Measurements from ENCODE around the gene SUSD3.

Gene SUSD3

DNA sequence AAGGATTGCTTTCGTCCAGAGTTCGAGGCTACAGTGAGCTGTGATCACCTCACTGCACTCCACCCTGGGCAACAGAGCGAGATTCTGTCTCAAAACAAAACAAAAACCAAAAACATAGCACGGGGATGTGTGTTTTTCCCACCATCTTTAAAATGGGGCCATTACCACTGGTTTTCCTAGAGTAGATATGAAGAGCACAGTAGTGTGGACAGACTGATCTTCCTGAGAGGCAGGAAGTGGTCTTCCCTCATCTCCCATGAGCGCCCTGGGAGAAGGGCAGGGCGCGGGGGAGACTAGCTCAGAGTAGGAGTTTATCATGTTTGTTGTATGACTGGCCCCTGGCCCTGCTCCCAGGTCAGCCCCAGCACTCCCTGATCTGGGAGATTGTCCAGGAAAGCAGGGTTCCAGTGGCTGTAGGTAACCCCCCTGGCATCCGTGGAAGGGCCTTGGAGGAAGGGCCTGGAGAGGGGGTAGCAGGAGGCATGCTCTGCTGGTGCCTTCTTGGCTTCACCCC, 2.3 kb downstream of the SUSD3 start:
- no peaks in the 10 kb centered on the region for H3K4me1 ChIP-seq (ENCODE audit: control insufficient read depth, insufficient read depth, low read length)
- 93 to 94% methylated on average over 8 of the region's 8 CpGs for WGBS, 2 experiments
- H3K27me3 ChIP-seq (ENCODE audit: control insufficient read depth, insufficient read depth, low read length, poor library complexity, severe bottlenecking) = peaks cover 17% of the 10 kb centered on the region
- H3K36me3 ChIP-seq (ENCODE audit: control insufficient read depth, insufficient read depth, low read length) = no peaks in the 10 kb centered on the region
- no peaks in the 10 kb centered on the region for H3K9me3 ChIP-seq (ENCODE audit: control insufficient read depth, low read length)
- H3K27ac ChIP-seq (ENCODE audit: insufficient read depth, low read depth, low read length, poor library complexity, severe bottlenecking) = no peak overlapping the region
- H3K4me3 ChIP-seq (ENCODE audit: insufficient read depth, low read depth, low read length) = no peak overlapping the region

DNA sequence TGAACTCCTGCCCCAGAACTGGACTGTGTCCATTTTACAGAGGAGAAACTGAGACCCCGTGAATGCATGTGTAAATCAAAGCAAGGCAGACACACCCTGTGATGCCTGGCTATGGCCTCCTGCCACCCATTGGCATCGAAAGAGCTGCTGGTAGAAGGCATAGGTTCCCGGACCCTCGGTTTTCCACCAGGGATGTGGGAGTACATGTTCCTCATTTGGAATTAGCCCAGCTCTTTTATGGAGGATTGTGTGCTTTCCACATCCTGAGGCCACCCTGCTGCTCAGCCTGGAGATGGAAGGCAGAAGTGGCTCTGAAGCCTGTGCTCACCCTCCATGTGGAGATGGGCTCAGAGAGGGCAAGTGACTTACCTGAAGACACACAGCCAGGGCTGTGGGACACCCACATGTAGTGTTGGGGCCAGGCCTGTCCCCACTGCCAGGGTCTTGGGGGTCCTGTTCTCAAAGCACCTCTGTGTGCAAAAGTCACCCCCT, 2.8 kb downstream of the SUSD3 start:
- Histone ChIP-seq H3K4me3 (ENCODE audit: insufficient read depth, low read depth, low read length) (no peak overlapping the region), H3K27ac (ENCODE audit: insufficient read depth, low read depth, low read length, poor library complexity, severe bottlenecking) (no peak overlapping the region), H3K9me3 (ENCODE audit: control insufficient read depth, low read length) (no peaks in the 10 kb centered on the region), H3K36me3 (ENCODE audit: control insufficient read depth, insufficient read depth, low read length) (no peaks in the 10 kb centered on the region), H3K4me1 (ENCODE audit: control insufficient read depth, insufficient read depth, low read length) (no peaks in the 10 kb centered on the region), H3K27me3 (ENCODE audit: control insufficient read depth, insufficient read depth, low read length, poor library complexity, severe bottlenecking) (peaks cover 17% of the 10 kb centered on the region)
- 95 to 98% methylated on average over 4 of the region's 4 CpGs for WGBS, 2 experiments

DNA sequence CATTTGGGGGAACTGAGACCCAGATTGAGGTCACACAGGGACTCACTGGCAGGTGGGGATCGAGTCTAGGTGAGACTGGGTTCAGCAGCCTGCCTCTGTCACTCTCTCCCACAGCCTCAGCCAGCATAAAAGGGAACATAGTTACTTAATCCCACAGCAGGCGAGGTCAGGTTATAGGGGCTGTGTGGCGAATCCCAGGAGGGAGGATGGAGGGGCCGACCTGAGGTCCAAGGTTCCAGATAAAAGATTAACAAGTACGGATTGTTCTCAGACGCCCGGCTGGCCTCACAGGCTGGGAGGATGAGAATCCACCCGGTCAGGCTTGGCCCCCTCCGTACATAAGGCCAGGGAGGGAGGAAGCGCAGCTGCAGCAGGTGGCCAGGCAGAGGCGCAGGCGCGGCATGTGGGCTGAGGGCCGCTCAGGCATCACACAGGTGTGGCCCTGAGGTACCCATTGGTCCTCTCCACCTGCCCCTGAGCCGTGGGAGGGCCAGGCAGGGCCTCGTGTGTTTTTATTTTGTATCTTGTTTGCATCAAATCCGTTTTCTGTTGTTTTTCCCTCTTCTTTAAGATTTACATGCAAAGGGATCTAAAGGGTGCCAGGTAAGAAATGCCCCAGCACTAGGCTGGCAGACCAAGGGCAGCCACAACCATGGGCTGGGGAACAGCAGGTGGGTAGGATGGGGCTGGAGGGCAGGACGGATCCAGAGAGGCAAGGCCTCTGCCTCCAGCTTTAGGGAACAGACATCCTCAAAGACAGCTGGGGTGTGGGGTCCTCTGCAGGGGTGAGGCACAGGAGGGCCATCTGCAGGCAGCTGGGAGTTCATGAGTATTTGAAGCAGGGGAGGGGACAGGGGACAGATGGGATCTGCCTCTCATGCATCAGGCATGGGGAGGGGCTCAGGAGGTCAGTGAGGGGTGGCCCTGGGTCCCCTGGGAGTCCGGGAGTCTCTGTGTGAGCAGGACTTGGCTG, 3.6 kb downstream of the SUSD3 start:
- Histone ChIP-seq H3K27me3 (ENCODE audit: control insufficient read depth, insufficient read depth, low read length, poor library complexity, severe bottlenecking) (peaks cover 17% of the 10 kb centered on the region), H3K27ac (ENCODE audit: insufficient read depth, low read depth, low read length, poor library complexity, severe bottlenecking) (no peak overlapping the region), H3K9me3 (ENCODE audit: control insufficient read depth, low read length) (no peaks in the 10 kb centered on the region), H3K4me3 (ENCODE audit: insufficient read depth, low read depth, low read length) (no peak overlapping the region), H3K36me3 (ENCODE audit: control insufficient read depth, insufficient read depth, low read length) (no peaks in the 10 kb centered on the region), H3K4me1 (ENCODE audit: control insufficient read depth, insufficient read depth, low read length) (no peaks in the 10 kb centered on the region)
- 70 to 76% methylated on average over 19 of the region's 19 CpGs for WGBS, 2 experiments

DNA sequence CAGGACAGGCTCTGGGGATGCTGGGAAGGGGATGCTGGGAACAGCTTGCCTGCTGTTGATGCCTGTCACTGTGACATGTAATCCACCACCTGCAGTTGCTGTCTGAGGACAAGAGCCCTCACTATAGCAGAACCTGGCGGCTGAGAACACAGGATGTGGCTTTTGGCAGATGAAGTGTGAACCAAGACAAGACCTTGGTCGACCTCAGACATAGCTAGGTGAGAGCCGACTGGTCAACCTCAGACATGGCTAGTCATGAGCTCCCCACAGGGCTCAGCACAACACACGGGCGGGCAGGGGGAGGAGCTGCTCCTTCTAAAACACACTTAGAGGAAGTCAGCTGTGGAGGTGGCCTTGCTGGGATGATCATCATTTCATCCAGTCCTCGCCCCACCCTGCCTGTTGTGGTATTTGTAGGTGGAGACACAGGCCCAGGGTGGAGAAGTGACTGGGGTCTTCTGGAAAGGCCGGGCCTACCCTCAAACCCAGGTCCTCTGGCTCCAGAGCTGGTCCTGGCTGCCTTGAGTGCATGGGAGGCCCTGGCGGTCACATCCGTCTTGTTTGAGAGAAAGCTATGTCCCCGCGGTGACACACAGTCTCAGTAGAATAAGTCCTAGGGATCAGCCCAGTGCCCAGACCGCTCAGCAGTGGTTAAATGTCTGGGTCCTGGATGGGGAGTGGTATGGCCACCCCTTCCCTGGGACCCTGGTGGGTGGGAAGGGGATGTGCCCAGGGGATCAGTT, 6.1 kb downstream of the SUSD3 start:
- H3K36me3 ChIP-seq (ENCODE audit: control insufficient read depth, insufficient read depth, low read length) = no peaks in the 10 kb centered on the region
- no peaks in the 10 kb centered on the region for H3K9me3 ChIP-seq (ENCODE audit: control insufficient read depth, low read length)
- H3K27me3 ChIP-seq (ENCODE audit: control insufficient read depth, insufficient read depth, low read length, poor library complexity, severe bottlenecking) = peaks cover 5% of the 10 kb centered on the region
- no peaks in the 10 kb centered on the region for H3K4me1 ChIP-seq (ENCODE audit: control insufficient read depth, insufficient read depth, low read length)
- no peak overlapping the region for H3K27ac ChIP-seq (ENCODE audit: insufficient read depth, low read depth, low read length, poor library complexity, severe bottlenecking)
- 89 to 90% methylated on average over 12 of the region's 12 CpGs for WGBS, 2 experiments
- no peak overlapping the region for H3K4me3 ChIP-seq (ENCODE audit: insufficient read depth, low read depth, low read length)

DNA sequence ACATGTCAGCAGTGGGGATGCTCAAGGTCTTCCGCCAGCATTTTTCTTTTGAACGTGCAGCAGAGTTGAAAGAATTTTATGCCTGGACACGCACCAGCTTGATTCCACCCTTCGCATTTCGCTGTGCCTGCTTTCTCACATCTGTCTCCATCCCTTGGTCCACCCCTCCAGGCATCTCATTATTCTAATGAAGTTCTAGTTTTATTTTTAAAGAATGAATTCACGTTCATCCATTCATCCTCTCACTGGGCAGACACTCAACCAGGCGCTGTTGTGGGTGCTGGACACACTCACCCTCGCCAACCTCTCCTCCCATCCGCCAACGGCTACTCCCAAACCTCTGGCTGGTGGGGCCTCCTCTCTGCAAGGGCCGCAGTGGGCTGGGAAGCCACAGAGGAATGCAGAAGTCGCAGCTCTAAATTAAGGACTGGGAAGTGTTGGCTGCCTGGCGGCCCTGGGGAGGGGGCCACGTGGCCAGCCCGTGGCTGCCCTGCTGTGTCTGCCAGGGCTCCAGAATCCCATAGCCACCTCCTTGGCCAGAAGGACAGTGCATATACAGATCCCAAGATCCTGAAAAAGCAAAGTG, 6.7 kb downstream of the SUSD3 start:
- Histone ChIP-seq H3K27ac (ENCODE audit: insufficient read depth, low read depth, low read length, poor library complexity, severe bottlenecking) (no peak overlapping the region), H3K4me1 (ENCODE audit: control insufficient read depth, insufficient read depth, low read length) (no peaks in the 10 kb centered on the region), H3K36me3 (ENCODE audit: control insufficient read depth, insufficient read depth, low read length) (no peaks in the 10 kb centered on the region), H3K9me3 (ENCODE audit: control insufficient read depth, low read length) (no peaks in the 10 kb centered on the region), H3K4me3 (ENCODE audit: insufficient read depth, low read depth, low read length) (no peak overlapping the region), H3K27me3 (ENCODE audit: control insufficient read depth, insufficient read depth, low read length, poor library complexity, severe bottlenecking) (no peaks in the 10 kb centered on the region)
- 85 to 86% methylated on average over 15 of the region's 15 CpGs for WGBS, 2 experiments

DNA sequence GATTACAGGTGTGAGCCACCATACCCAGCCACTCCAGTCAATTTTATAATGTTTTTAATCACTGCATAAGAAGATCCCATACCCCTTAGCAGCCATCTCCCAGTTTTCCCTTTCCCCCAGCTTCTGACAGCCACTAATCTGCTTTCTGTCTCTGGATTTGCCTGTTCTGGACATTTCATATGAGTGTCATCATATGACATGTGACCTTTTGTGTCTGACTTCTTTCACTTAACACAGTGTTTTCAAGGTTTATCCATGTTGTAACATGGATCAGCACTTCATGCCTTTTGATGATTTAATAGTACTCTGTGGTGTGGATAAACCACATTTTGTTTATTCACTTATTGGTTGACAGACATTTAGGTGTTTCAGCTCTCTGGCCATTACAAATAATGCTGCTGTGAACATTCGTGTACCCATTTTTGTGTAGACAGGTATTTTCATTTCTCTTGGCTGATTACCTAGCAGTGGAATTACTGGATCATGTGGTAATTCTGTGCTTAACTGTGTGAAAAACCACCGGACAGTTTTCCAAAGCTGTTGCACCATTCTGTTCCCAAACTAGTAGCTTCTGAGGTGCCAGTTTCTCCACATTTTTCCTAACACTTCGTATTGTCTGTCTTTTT, 8.6 kb downstream of the SUSD3 start:
- Histone ChIP-seq H3K27ac (ENCODE audit: insufficient read depth, low read depth, low read length, poor library complexity, severe bottlenecking) (no peak overlapping the region), H3K27me3 (ENCODE audit: control insufficient read depth, insufficient read depth, low read length, poor library complexity, severe bottlenecking) (no peaks in the 10 kb centered on the region), H3K36me3 (ENCODE audit: control insufficient read depth, insufficient read depth, low read length) (no peaks in the 10 kb centered on the region), H3K4me3 (ENCODE audit: insufficient read depth, low read depth, low read length) (no peak overlapping the region), H3K4me1 (ENCODE audit: control insufficient read depth, insufficient read depth, low read length) (no peaks in the 10 kb centered on the region), H3K9me3 (ENCODE audit: control insufficient read depth, low read length) (no peaks in the 10 kb centered on the region)
- 91 to 93% methylated on average over 3 of the region's 3 CpGs for WGBS, 2 experiments

DNA sequence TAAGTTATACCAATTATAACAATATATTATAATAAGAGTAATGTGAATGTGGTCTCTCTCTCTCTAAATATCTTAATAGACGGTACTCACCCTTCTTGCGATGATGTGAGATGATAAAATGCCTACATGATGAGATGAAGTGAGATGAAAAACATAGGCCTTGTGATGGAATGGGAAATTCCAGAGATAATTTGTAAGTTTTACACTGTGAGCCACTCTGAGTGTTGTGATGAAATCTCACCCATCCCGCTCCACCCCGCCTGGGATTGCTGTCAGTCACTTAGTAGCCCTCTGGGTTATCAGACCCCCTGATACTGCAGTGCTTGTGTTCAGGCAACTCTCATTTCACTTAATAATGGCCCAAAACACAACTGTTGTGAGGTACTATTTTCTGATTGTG, 10.5 kb downstream of the SUSD3 start:
- Histone ChIP-seq H3K36me3 (ENCODE audit: control insufficient read depth, insufficient read depth, low read length) (no peaks in the 10 kb centered on the region), H3K9me3 (ENCODE audit: control insufficient read depth, low read length) (no peaks in the 10 kb centered on the region), H3K27ac (ENCODE audit: insufficient read depth, low read depth, low read length, poor library complexity, severe bottlenecking) (no peak overlapping the region), H3K4me1 (ENCODE audit: control insufficient read depth, insufficient read depth, low read length) (no peaks in the 10 kb centered on the region), H3K4me3 (ENCODE audit: insufficient read depth, low read depth, low read length) (no peak overlapping the region), H3K27me3 (ENCODE audit: control insufficient read depth, insufficient read depth, low read length, poor library complexity, severe bottlenecking) (no peaks in the 10 kb centered on the region)
- WGBS, 2 experiments = 98 to 100% methylated on average over 4 of the region's 4 CpGs

DNA sequence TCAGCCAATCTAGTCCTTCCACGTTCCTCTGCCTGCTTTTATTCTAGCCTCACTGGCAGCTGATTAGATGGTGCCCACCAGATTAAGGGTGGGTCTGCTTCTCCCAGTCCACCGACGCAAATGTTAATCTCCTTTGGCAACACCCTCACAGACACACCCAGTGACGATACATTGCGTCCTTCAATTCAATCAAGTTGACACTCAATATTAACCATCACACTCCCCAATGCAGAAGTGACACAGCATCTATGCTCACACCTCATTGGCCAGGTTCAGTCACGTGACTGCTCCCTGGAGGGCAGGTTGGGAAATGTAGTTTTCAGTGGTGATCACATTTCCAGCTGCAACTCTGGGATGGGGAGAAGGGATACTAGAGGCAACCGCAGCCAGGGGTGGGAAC, 13.0 kb downstream of the SUSD3 start:
- no peaks in the 10 kb centered on the region for H3K4me1 ChIP-seq (ENCODE audit: control insufficient read depth, insufficient read depth, low read length)
- no peak overlapping the region for H3K4me3 ChIP-seq (ENCODE audit: insufficient read depth, low read depth, low read length)
- H3K27me3 ChIP-seq (ENCODE audit: control insufficient read depth, insufficient read depth, low read length, poor library complexity, severe bottlenecking) = no peaks in the 10 kb centered on the region
- no peaks in the 10 kb centered on the region for H3K9me3 ChIP-seq (ENCODE audit: control insufficient read depth, low read length)
- no peaks in the 10 kb centered on the region for H3K36me3 ChIP-seq (ENCODE audit: control insufficient read depth, insufficient read depth, low read length)
- H3K27ac ChIP-seq (ENCODE audit: insufficient read depth, low read depth, low read length, poor library complexity, severe bottlenecking) = no peak overlapping the region
- WGBS, 2 experiments = 90 to 92% methylated on average over 7 of the region's 7 CpGs

DNA sequence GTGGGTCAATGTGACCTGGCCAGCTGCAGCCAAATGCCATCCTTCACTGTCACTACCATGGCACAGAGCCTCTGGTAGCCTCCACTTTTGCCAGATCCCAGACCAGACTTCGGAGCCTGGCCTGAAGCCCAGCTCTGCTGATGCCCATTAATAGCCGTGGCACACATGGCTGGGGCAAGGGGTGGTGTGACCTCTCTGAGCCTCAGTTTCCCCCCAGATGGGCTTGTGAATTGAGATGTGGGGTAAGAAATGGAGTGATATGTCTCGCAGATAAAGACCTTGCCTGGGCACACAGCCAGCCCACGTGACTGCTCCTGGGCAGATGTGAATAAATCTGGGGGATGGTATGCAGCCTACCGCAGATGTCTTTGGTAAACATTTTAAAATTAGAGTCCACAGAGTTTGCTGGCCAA, 13.9 kb downstream of the SUSD3 start:
- 93 to 94% methylated on average over 5 of the region's 5 CpGs for WGBS, 2 experiments
- Histone ChIP-seq H3K36me3 (ENCODE audit: control insufficient read depth, insufficient read depth, low read length) (no peaks in the 10 kb centered on the region), H3K9me3 (ENCODE audit: control insufficient read depth, low read length) (no peaks in the 10 kb centered on the region), H3K27me3 (ENCODE audit: control insufficient read depth, insufficient read depth, low read length, poor library complexity, severe bottlenecking) (no peaks in the 10 kb centered on the region), H3K4me3 (ENCODE audit: insufficient read depth, low read depth, low read length) (no peak overlapping the region), H3K4me1 (ENCODE audit: control insufficient read depth, insufficient read depth, low read length) (no peaks in the 10 kb centered on the region), H3K27ac (ENCODE audit: insufficient read depth, low read depth, low read length, poor library complexity, severe bottlenecking) (no peak overlapping the region)

All from ectodermal cell (in vitro differentiated cells).